GM23338 (cell line): ENCODE data around the gene ITGB2. TPM values are rescaled to one million over a fixed set of nuclear protein-coding genes. Genes with fewer than 3 reads are reported as not detected.

Experiments used
- ATAC-seq: fragments of 200-7000 bp; cut with Tn5 transposase; 3 replicates; pipeline ENCODE4 v1.9.1; 2020
- DNase-seq: peaks from one replicate; pipeline ENCODE4 v3.0.0-alpha.2; 2015; ENCODE audit warnings: low spot score
- H2AFZ ChIP-seq: fragments of 200-600 bp; sonication (generic); 2 replicates; pipeline ENCODE4 v1.8.0; 2016; ENCODE audit warnings: antibody characterized with exemption, mild to moderate bottlenecking, moderate library complexity
- H3F3A ChIP-seq: fragments of 200-600 bp; sonication (generic); replicated peaks from 2 replicates; pipeline ENCODE4 v1.8.0; 2017; ENCODE audit warnings: antibody characterized with exemption, mixed run types, low read depth
- H3K27ac ChIP-seq: fragments of 200-600 bp; sonication (generic); 2 replicates; pipeline ENCODE4 v1.6.1; 2016; ENCODE audit warnings: low read depth
- H3K27me3 ChIP-seq: fragments of 200-600 bp; sonication (generic); 2 replicates; pipeline ENCODE4 v1.8.0; 2016; ENCODE audit warnings: mild to moderate bottlenecking, mixed run types, moderate library complexity; ENCODE audit not compliant: insufficient read depth
- H3K36me3 ChIP-seq: fragments of 200-600 bp; sonication (generic); 2 replicates; pipeline ENCODE4 v1.8.0; 2016; ENCODE audit warnings: mild to moderate bottlenecking; ENCODE audit not compliant: insufficient read depth
- H3K4me1 ChIP-seq: fragments of 200-600 bp; sonication (generic); 2 replicates; pipeline ENCODE4 v1.8.0; 2016; ENCODE audit warnings: mild to moderate bottlenecking, moderate library complexity; ENCODE audit not compliant: insufficient read depth
- H3K4me2 ChIP-seq: fragments of 200-600 bp; sonication (generic); 2 replicates; pipeline ENCODE4 v1.7.1; 2017; ENCODE audit warnings: mixed run types
- H3K4me3 ChIP-seq: fragments of 200-600 bp; sonication (generic); 2 replicates; pipeline ENCODE4 v1.6.1; 2016; ENCODE audit warnings: mixed run types
- H3K79me2 ChIP-seq: fragments of 200-600 bp; sonication (generic); replicated peaks from 2 replicates; pipeline ENCODE4 v1.8.0; 2017; ENCODE audit warnings: mild to moderate bottlenecking; ENCODE audit not compliant: insufficient read depth
- H3K9me2 ChIP-seq: fragments of 200-600 bp; sonication (generic); 2 replicates; pipeline ENCODE4 v1.8.0; 2017; ENCODE audit not compliant: insufficient read depth
- H4K20me1 ChIP-seq: fragments of 200-600 bp; sonication (generic); replicated peaks from 2 replicates; pipeline ENCODE4 v1.8.0; 2017; ENCODE audit warnings: mild to moderate bottlenecking; ENCODE audit not compliant: insufficient read depth
- H3K27ac Mint-ChIP-seq: 2 replicates; pipeline ENCODE4 v1.8.0; 2020; ENCODE audit warnings: inconsistent platforms, mild to moderate bottlenecking, moderate library complexity, mixed read lengths
- H3K27me3 Mint-ChIP-seq: 3 replicates; pipeline ENCODE4 v1.8.0; 2022; ENCODE audit warnings: low read depth, mild to moderate bottlenecking, moderate library complexity, mixed read lengths, inconsistent platforms; ENCODE audit not compliant: insufficient read depth, poor library complexity
- H3K36me3 Mint-ChIP-seq: 3 replicates; pipeline ENCODE4 v1.8.0; 2021; ENCODE audit warnings: low read depth, mild to moderate bottlenecking, inconsistent platforms, moderate library complexity, mixed read lengths
- H3K4me1 Mint-ChIP-seq: 3 replicates; pipeline ENCODE4 v1.8.0; 2020; ENCODE audit warnings: mild to moderate bottlenecking, inconsistent platforms, mixed read lengths
- H3K4me3 Mint-ChIP-seq: 3 replicates; pipeline ENCODE4 v1.8.0; 2021; ENCODE audit warnings: moderate library complexity, mild to moderate bottlenecking, inconsistent platforms, mixed read lengths
- H3K9me3 Mint-ChIP-seq: 3 replicates; pipeline ENCODE4 v1.8.0; 2020; ENCODE audit warnings: moderate library complexity, mild to moderate bottlenecking, inconsistent platforms, mixed read lengths
- CTCF ChIP-seq, 2 experiments: fragments of 200-600 bp in 1 of 2; sonication (generic) in 1 of 2; conservative IDR thresholded peaks; 2 replicates each; pipeline versions ENCODE4 v1.5.1 to v1.6.1; 2016 to 2017; ENCODE audit warnings: antibody characterized with exemption in 2 of 2, low read depth in 2 of 2, mild to moderate bottlenecking in 2 of 2, moderate library complexity in 1 of 2
- EZH2 ChIP-seq: fragments of 200-600 bp; sonication (generic); IDR thresholded peaks from one replicate; pipeline ENCODE4 v1.8.0; 2017; ENCODE audit warnings: antibody characterized with exemption, mild to moderate bottlenecking, low read depth; ENCODE audit not compliant: unreplicated experiment
- JUNB ChIP-seq: IDR thresholded peaks from one replicate; pipeline ENCODE4 v1.6.1; 2016; ENCODE audit warnings: antibody characterized with exemption; ENCODE audit not compliant: unreplicated experiment
- REST ChIP-seq: IDR thresholded peaks from one replicate; pipeline ENCODE4 v1.6.1; 2018; ENCODE audit warnings: antibody characterized with exemption; ENCODE audit not compliant: unreplicated experiment
- ZNF462 ChIP-seq: fragments of 250-450 bp; sonication (Bioruptor Pico); IDR thresholded peaks from 2 replicates; pipeline ENCODE4 v1.5.0; 2020; ENCODE audit warnings: mild to moderate bottlenecking, moderate library complexity
- polyA plus RNA-seq: library from polyadenylated mRNA; unstranded; fragments of >200 nt; fragmentation: Nextera tagmentation; extraction: Ambion mirVana; gene quantifications from 2 replicates; pipeline ENCODE4 v1.2.1, GENCODE V29; 2016
- total RNA-seq: library from RNA; depleted of rRNA; stranded (reverse); fragments of >200 nt; shearing (Covaris generic); gene quantifications from 2 replicates; pipeline ENCODE4 v1.2.3, GENCODE V29; 2014

ITGB2 gene
- total and polyA plus RNA-seq, 2 experiments from 2014 or later = 0.44 to 0.63 TPM

GRCh38 chr21:44850208-44850800, 70.4 kb downstream of the ITGB2 start:
- Mint-ChIP-seq H3K9me3 (no peaks in the 10 kb centered on the region; the same call in 2 of the 3 replicates), H3K27ac (no peak overlapping the region), H3K27me3 (peaks cover 15% of the 10 kb centered on the region), H3K36me3 (peaks cover 49% of the 10 kb centered on the region), H3K4me1 (peaks cover 8% of the 10 kb centered on the region), H3K4me3 (no peak overlapping the region)
- Histone ChIP-seq H2AFZ (no peak overlapping the region), H3F3A (peaks cover 3% of the 10 kb centered on the region; the same call in 1 of the 2 replicates), H3K79me2 (peaks cover 12% of the 10 kb centered on the region; the same call in 1 of the 2 replicates), H4K20me1 (no peaks in the 10 kb centered on the region; the same call in none of the 2 replicates), H3K36me3 (peaks cover 34% of the 10 kb centered on the region; the same call in 1 of the 2 replicates), H3K27ac (no peak overlapping the region), H3K27me3 (no peaks in the 10 kb centered on the region), H3K4me1 (peaks cover 7% of the 10 kb centered on the region), H3K9me2 (no peaks in the 10 kb centered on the region), H3K4me3 (no peak overlapping the region), H3K4me2 (no peak overlapping the region)
- no peak for DNase-seq
- ATAC-seq = no peak
- TF ChIP-seq EZH2 = no peak
- TF ChIP-seq REST = no peak
- TF ChIP-seq JUNB = no peak

- Histone ChIP-seq H3K9me2 (no peaks in the 10 kb centered on the region), H3K4me3 (no peak overlapping the region), H3K27ac (no peak overlapping the region), H3K27me3 (no peaks in the 10 kb centered on the region), H3K4me2 (no peak overlapping the region), H2AFZ (no peak overlapping the region), H4K20me1 (no peaks in the 10 kb centered on the region; the same call in none of the 2 replicates), H3K79me2 (peaks cover 12% of the 10 kb centered on the region; the same call in 1 of the 2 replicates), H3K36me3 (peaks cover 30% of the 10 kb centered on the region; the same call in 1 of the 2 replicates), H3K4me1 (peaks cover 8% of the 10 kb centered on the region), H3F3A (peaks cover 3% of the 10 kb centered on the region; the same call in 1 of the 2 replicates)
- no peak for DNase-seq
- peaks cover 43% of the 10 kb centered on the region for H3K36me3 Mint-ChIP-seq
- no peak overlapping the region for H3K4me3 Mint-ChIP-seq
- no peak overlapping the region for H3K27ac Mint-ChIP-seq
- TF ChIP-seq ZNF462 = no peak
- TF ChIP-seq CTCF (conservative IDR thresholded peaks at IDR 0.05; ENCODE audit: low read depth in 2 of 2) = no peak
- TF ChIP-seq EZH2 = no peak
- TF ChIP-seq JUNB = no peak
- no peaks in the 10 kb centered on the region; the same call in 2 of the 3 replicates for H3K9me3 Mint-ChIP-seq
- peaks cover 9% of the 10 kb centered on the region for H3K27me3 Mint-ChIP-seq
- ATAC-seq = no peak
- H3K4me1 Mint-ChIP-seq = peaks cover 9% of the 10 kb centered on the region
Measured at GRCh38 chr21:44849616-44850130, 71.0 kb downstream of the ITGB2 start.
